SK-N-MC (cell line): ENCODE results near the gene PADI4.

Experiments used
- EZH2 ChIP-seq: fragments of 200-600 bp; sonication (generic); IDR thresholded peaks from one replicate; pipeline ENCODE4 v1.6.1; 2017; ENCODE audit warnings: antibody characterized with exemption
- POLR2AphosphoS5 ChIP-seq: IDR thresholded peaks from 2 replicates; pipeline ENCODE4 v1.6.1; 2012; ENCODE audit warnings: mild to moderate bottlenecking, low read depth, low read length, borderline replicate concordance

DNA sequence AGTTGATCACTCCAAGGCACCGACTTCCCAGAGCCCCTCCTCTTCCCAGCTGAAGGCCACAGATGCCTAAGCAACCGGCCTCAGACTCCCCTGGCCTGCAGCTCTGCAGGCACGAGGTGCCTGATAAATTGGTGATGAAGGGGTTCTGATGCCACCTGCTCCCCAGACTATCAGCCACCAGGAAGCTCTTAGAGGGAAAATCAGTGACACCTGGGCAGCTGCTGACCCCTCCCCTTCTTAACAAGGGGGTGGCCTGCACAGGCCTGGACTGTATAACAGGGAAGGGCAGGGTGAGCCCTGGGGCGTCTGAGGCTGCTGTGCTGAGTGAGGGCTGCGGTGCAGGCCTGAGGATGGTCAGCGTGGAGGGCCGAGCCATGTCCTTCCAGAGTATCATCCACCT, 63.9 kb downstream of the PADI4 start, which contains the start of gene PADI6:
- TF ChIP-seq EZH2: no peak
- no peak for TF ChIP-seq POLR2AphosphoS5
